GM12878 (cell line): ENCODE data around the gene RAB3C. TPM values are rescaled to one million over a fixed set of nuclear protein-coding genes. Genes with fewer than 3 reads are reported as not detected.

Experiments used
- ATAC-seq: fragments of 200-7000 bp; cut with Tn5 transposase; 3 replicates; pipeline ENCODE4 v1.9.1; 2020; ENCODE audit warnings: mild to moderate bottlenecking, moderate library complexity
- BruUV-seq: library from RNA; stranded (reverse); fragments of 400-500 nt; replicated peaks from 2 replicates; lab custom pipeline; 2021; lab: Mats Ljungman, UMichigan
- CTCF ChIA-PET: fragments of 300-600 bp; sonication (Branson Sonifier 250); formaldehyde crosslinking; extraction: SDS; loops from one replicate; lab custom pipeline; 2021; ENCODE audit warnings: inconsistent platforms; lab: Yijun Ruan, JAX
- POLR2A ChIA-PET: fragments of 350-600 bp; formaldehyde crosslinking; extraction: SDS; loops from one replicate; lab custom pipeline; 2021; ENCODE audit warnings: inconsistent platforms; lab: Charles Lee
- RAD21 ChIA-PET: fragments of 300-600 bp; sonication (Branson Sonifier 250); formaldehyde crosslinking; loops from one replicate; lab custom pipeline; 2023; ENCODE audit warnings: antibody characterized with exemption; ENCODE audit not compliant: unreplicated experiment; lab: Charles Lee
- SMC1A ChIA-PET: fragments of 300-600 bp; sonication (Branson Sonifier 250); formaldehyde crosslinking; loops from one replicate; lab custom pipeline; 2023; ENCODE audit not compliant: unreplicated experiment, uncharacterized antibody; lab: Charles Lee
- DNase-seq: peaks from one replicate; pipeline ENCODE4 v3.0.0-alpha.2; 2011; ENCODE audit warnings: low read depth, low spot score
- FAIRE-seq: peaks from 3 replicates; lab custom pipeline; 2011; peaks lifted over from hg19 to GRCh38; lab: Jason Lieb, UNC
- H2AFZ ChIP-seq: 2 replicates; pipeline ENCODE4 v1.6.0; 2011; ENCODE audit warnings: low read depth, low read length, control low read depth; ENCODE audit not compliant: control insufficient read depth
- H3K27ac ChIP-seq: 2 replicates; pipeline ENCODE4 v1.5.1; 2011; ENCODE audit warnings: control low read depth; ENCODE audit not compliant: control insufficient read depth, insufficient read depth
- H3K27me3 ChIP-seq, 2 experiments: replicated peaks in 1 of 2; 2 replicates each; pipeline versions ENCODE4 v1.6.0 to v1.6.1; 2011; ENCODE audit warnings: low read length in 1 of 2; ENCODE audit not compliant: control insufficient read depth in 2 of 2, insufficient read depth in 2 of 2
- H3K36me3 ChIP-seq, 2 experiments: 2 replicates each; pipeline ENCODE4 v1.5.1; 2011; ENCODE audit warnings: low read length in 1 of 2; ENCODE audit not compliant: control insufficient read depth in 2 of 2, insufficient read depth in 2 of 2
- H3K4me1 ChIP-seq: 2 replicates; pipeline ENCODE4 v1.6.1; 2011; ENCODE audit warnings: mild to moderate bottlenecking, low read length, moderate library complexity, mixed read lengths; ENCODE audit not compliant: control insufficient read depth, insufficient read depth
- H3K4me2 ChIP-seq: 2 replicates; pipeline ENCODE4 v1.6.0; 2011; ENCODE audit warnings: control low read depth; ENCODE audit not compliant: control insufficient read depth, insufficient read depth
- H3K4me3 ChIP-seq: fragments of 200-600 bp; sonication (generic); 2 replicates; pipeline ENCODE4 v1.5.1; 2016
- H3K79me2 ChIP-seq: 2 replicates; pipeline ENCODE4 v1.6.0; 2011; ENCODE audit warnings: low read length; ENCODE audit not compliant: control insufficient read depth, insufficient read depth
- H3K9ac ChIP-seq: 2 replicates; pipeline ENCODE4 v1.8.0; 2011; ENCODE audit warnings: low read length, control low read depth, mixed read lengths; ENCODE audit not compliant: control insufficient read depth, insufficient read depth
- H3K9me3 ChIP-seq: replicated peaks from 3 replicates; pipeline ENCODE4 v1.5.1; 2011; ENCODE audit warnings: mild to moderate bottlenecking, low read length; ENCODE audit not compliant: control insufficient read depth, insufficient read depth
- H4K20me1 ChIP-seq: 2 replicates; pipeline ENCODE4 v1.6.0; 2011; ENCODE audit not compliant: control insufficient read depth, insufficient read depth
- BHLHE40 ChIP-seq, 2 experiments: fragments of 450-650 bp in 1 of 2; IDR thresholded peaks; 2 replicates each; pipeline ENCODE4 v1.6.1; 2011 to 2017; ENCODE audit warnings: low read depth in 2 of 2, borderline replicate concordance in 1 of 2, improper control_type of control experiment in 1 of 2, low read length in 1 of 2, mild to moderate bottlenecking in 1 of 2
- CBX3 ChIP-seq: fragments of 200-600 bp; sonication (generic); IDR thresholded peaks from 2 replicates; pipeline ENCODE4 v1.6.1; 2016; ENCODE audit warnings: low read depth, borderline replicate concordance
- CBX5 ChIP-seq: sonication (generic); IDR thresholded peaks from 2 replicates; pipeline ENCODE4 v1.6.1; 2016; ENCODE audit warnings: low read depth, moderate library complexity, mild to moderate bottlenecking, inconsistent platforms
- CHD2 ChIP-seq: IDR thresholded peaks from 2 replicates; pipeline ENCODE4 v1.6.1; 2011; ENCODE audit warnings: low read depth, low read length, improper control_type of control experiment, borderline replicate concordance
- E2F4 ChIP-seq: IDR thresholded peaks from 2 replicates; pipeline ENCODE4 v1.6.1; 2012; ENCODE audit warnings: low read depth, low read length, improper control_type of control experiment
- HCFC1 ChIP-seq: fragments of 150-350 bp; IDR thresholded peaks from 2 replicates; pipeline ENCODE4 v1.6.1; 2014; ENCODE audit warnings: low read length
- IKZF1 ChIP-seq: fragments of 450-650 bp; conservative IDR thresholded peaks from 2 replicates; pipeline ENCODE4 v1.6.1; 2017; ENCODE audit warnings: antibody characterized with exemption, mild to moderate bottlenecking
- LARP7 ChIP-seq: fragments of 450-650 bp; IDR thresholded peaks from 2 replicates; pipeline ENCODE4 v1.6.1; 2017; ENCODE audit warnings: mild to moderate bottlenecking
- MAX ChIP-seq: IDR thresholded peaks from 2 replicates; pipeline ENCODE4 v1.6.1; 2012; ENCODE audit warnings: low read depth, low read length, improper control_type of control experiment
- POLR2A ChIP-seq: IDR thresholded peaks from 2 replicates; pipeline ENCODE4 v1.6.1; 2011; ENCODE audit warnings: low read depth, mild to moderate bottlenecking, low read length
- POLR2AphosphoS2 ChIP-seq: IDR thresholded peaks from 2 replicates; pipeline ENCODE4 v1.6.1; 2011; ENCODE audit warnings: low read depth, mild to moderate bottlenecking, low read length, improper control_type of control experiment, moderate library complexity
- SRF ChIP-seq, 2 experiments: IDR thresholded peaks; 2 replicates each; pipeline ENCODE4 v1.6.1; 2011; ENCODE audit warnings: low read depth in 2 of 2, low read length in 2 of 2, mild to moderate bottlenecking in 1 of 2, moderate library complexity in 1 of 2
- STAT1 ChIP-seq: fragments of 450-650 bp; conservative IDR thresholded peaks from 2 replicates; pipeline ENCODE4 v1.6.1; 2014; ENCODE audit warnings: antibody characterized with exemption, mild to moderate bottlenecking
- SUPT20H ChIP-seq: IDR thresholded peaks from 2 replicates; pipeline ENCODE4 v1.6.1; 2011; ENCODE audit warnings: low read depth, mild to moderate bottlenecking, low read length, moderate library complexity, borderline replicate concordance; ENCODE audit not compliant: control insufficient read depth
- SUZ12 ChIP-seq: fragments of 200-600 bp; sonication (generic); IDR thresholded peaks from one replicate; pipeline ENCODE4 v1.6.1; 2018; ENCODE audit warnings: antibody characterized with exemption, mild to moderate bottlenecking; ENCODE audit not compliant: unreplicated experiment
- ZZZ3 ChIP-seq: IDR thresholded peaks from 2 replicates; pipeline ENCODE4 v1.6.1; 2011; ENCODE audit warnings: low read depth; ENCODE audit not compliant: control insufficient read depth, insufficient read length
- WGBS: methylation state at CpG from one replicate; pipeline ENCODE4 v1.1.6; 2016; ENCODE audit warnings: low lambda C conversion rate; ENCODE audit not compliant: insufficient replicate concordance, insufficient coverage; ENCODE audit errors: missing lambda C conversion rate; 5-methylcytosine and 5-hydroxymethylcytosine counted together
- in situ Hi-C: fragments of 300-500 bp; cut with MboI; formaldehyde crosslinking; loops from 9 replicates; pipeline ENCODE4 v1.14.3; 2018; ENCODE audit warnings: mixed read lengths
- intact Hi-C: fragments of 100-400 bp; cut with micrococcal nuclease; formaldehyde crosslinking; loops from one replicate; pipeline ENCODE4 v1.14.2; 2022; ENCODE audit not compliant: unreplicated experiment
- polyA plus RNA-seq, 11 experiments: library from polyadenylated mRNA; depleted of rRNA in 4 of 11; unstranded in 6 of 11; stranded (reverse) in 5 of 11; fragments of >200 nt; fragmentation: Nextera tagmentation in 4 of 11; fragmentation: Illumina TruSeq in 1 of 11; extraction: Ambion mirVana in 4 of 11; extraction: Trizol in 1 of 11; gene quantifications; 1 replicate in 1 of 11; 2 replicates in 10 of 11; pipeline versions ENCODE4 v1.2.1 to v1.2.3, GENCODE V29; 2011 to 2016; ENCODE audit warnings: inconsistent platforms in 2 of 11, missing spikeins in 2 of 11, low read depth in 1 of 11
- total RNA-seq, 4 experiments: library from RNA; depleted of rRNA in 3 of 4; stranded (reverse); fragments of >200 nt in 3 of 4; fragmentation: Illumina TruSeq in 1 of 4; extraction: Trizol in 1 of 4; gene quantifications; 2 replicates each; pipeline versions ENCODE4 v1.2.1 to v1.2.3, GENCODE V29; 2013 to 2021

Gene RAB3C
- total and polyA plus RNA-seq, 10 of the 15 experiments (the other 5 are each of a cell fraction or from before 2014, with no cell fraction given) = not detected

GRCh38 chr5:58598440-58598839 lies 15.6 kb downstream of the RAB3C start:
- Histone ChIP-seq H3K79me2 (no peaks in the 10 kb centered on the region), H3K27me3 (no peaks in the 10 kb centered on the region), H2AFZ (no peak overlapping the region), H3K36me3 (no peaks in the 10 kb centered on the region), H3K27ac (no peak overlapping the region), H3K9ac (no peak overlapping the region), H3K4me1 (no peaks in the 10 kb centered on the region), H3K9me3 (no peaks in the 10 kb centered on the region), H3K4me3 (no peak overlapping the region), H4K20me1 (no peaks in the 10 kb centered on the region), H3K4me2 (no peak overlapping the region)
- no TSS peak for BruUV-seq
- POLR2A ChIA-PET = no interaction called here
- ATAC-seq = no peak
- intact Hi-C loops = no loop called here
- no peak for FAIRE-seq
- no peak for TF ChIP-seq IKZF1
- TF ChIP-seq LARP7 = no peak
- no peak for TF ChIP-seq ZZZ3
- no peak for TF ChIP-seq CHD2
- TF ChIP-seq CBX3 = no peak
- TF ChIP-seq E2F4 = no peak
- no peak for TF ChIP-seq POLR2A
- TF ChIP-seq STAT1 = no peak
- TF ChIP-seq HCFC1 = no peak
- TF ChIP-seq SUPT20H = no peak
- TF ChIP-seq SUZ12 = no peak
- no peak for TF ChIP-seq CBX5
- TF ChIP-seq MAX = no peak
- TF ChIP-seq BHLHE40 (IDR thresholded peaks at IDR 0.05; ENCODE audit: borderline replicate concordance in 1 of 2, low read depth in 2 of 2, low read length in 1 of 2) = no peak
- TF ChIP-seq POLR2AphosphoS2 = no peak
- TF ChIP-seq SRF (IDR thresholded peaks at IDR 0.05; ENCODE audit: low read depth in 2 of 2, low read length in 2 of 2) = no peak
- SMC1A ChIA-PET = no interaction called here
- in situ Hi-C loops = no loop called here
- CTCF ChIA-PET = no interaction called here
- RAD21 ChIA-PET = no interaction called here
- no peak for DNase-seq
- 88% methylated on average over 1 of the region's 1 CpG for WGBS
